Neuronal stem cell (in vitro differentiated cells): ENCODE data around the gene SH3YL1.

Experiments
- DNase-seq: peaks from one replicate; pipeline ENCODE4 v3.0.0-alpha.2; 2013; ENCODE audit warnings: low spot score
- H2AFZ ChIP-seq: one replicate; pipeline ENCODE4 v1.6.1; 2013; ENCODE audit warnings: mild to moderate bottlenecking, low read length, inconsistent platforms
- H2AK5ac ChIP-seq: 2 replicates; pipeline ENCODE4 v1.6.1; 2013; ENCODE audit warnings: low read depth, mild to moderate bottlenecking, inconsistent platforms, low read length, moderate library complexity, mixed read lengths
- H2BK120ac ChIP-seq: 2 replicates; pipeline ENCODE4 v1.6.1; 2013; ENCODE audit warnings: low read depth, mild to moderate bottlenecking, inconsistent platforms, low read length, moderate library complexity, mixed read lengths
- H2BK12ac ChIP-seq: one replicate; pipeline ENCODE4 v1.6.1; 2013; ENCODE audit warnings: low read length, inconsistent platforms
- H2BK15ac ChIP-seq: 2 replicates; pipeline ENCODE4 v1.6.1; 2013; ENCODE audit warnings: mild to moderate bottlenecking, low read length, inconsistent platforms, mixed read lengths
- H2BK5ac ChIP-seq: one replicate; pipeline ENCODE4 v1.6.1; 2013; ENCODE audit warnings: inconsistent platforms, mild to moderate bottlenecking, low read length, moderate library complexity
- H3K14ac ChIP-seq: one replicate; pipeline ENCODE4 v1.6.1; 2013; ENCODE audit warnings: low read length, inconsistent platforms
- H3K18ac ChIP-seq: 2 replicates; pipeline ENCODE4 v1.6.1; 2013; ENCODE audit warnings: low read length, inconsistent platforms
- H3K23ac ChIP-seq: 2 replicates; pipeline ENCODE4 v1.6.1; 2013; ENCODE audit warnings: low read depth, mild to moderate bottlenecking, mixed read lengths, low read length, inconsistent platforms; ENCODE audit not compliant: poor library complexity
- H3K27ac ChIP-seq: replicated peaks from 3 replicates; pipeline ENCODE4 v1.5.1; 2013; ENCODE audit warnings: low read length, inconsistent platforms
- H3K27me3 ChIP-seq, 3 experiments: 2 replicates each; pipeline ENCODE4 v1.6.1; 2013; ENCODE audit warnings: low read length in 3 of 3, mild to moderate bottlenecking in 2 of 3, inconsistent platforms in 1 of 3, low read depth in 1 of 3, mixed read lengths in 1 of 3, moderate library complexity in 1 of 3; ENCODE audit not compliant: control insufficient read depth in 3 of 3, insufficient read depth in 3 of 3
- H3K36me3 ChIP-seq, 2 donors: replicated peaks in 1 of 2; 2 replicates each; pipeline ENCODE4 v1.6.1; 2013; ENCODE audit warnings: low read length in 2 of 2; ENCODE audit not compliant: control insufficient read depth in 2 of 2, insufficient read depth in 2 of 2
- H3K4ac ChIP-seq: 2 replicates; pipeline ENCODE4 v1.6.1; 2013; ENCODE audit warnings: inconsistent platforms, mild to moderate bottlenecking, low read length, moderate library complexity
- H3K4me1 ChIP-seq, 2 donors: 1 replicate in 1 of 2; 2 replicates in 1 of 2; pipeline ENCODE4 v1.6.1; 2013; ENCODE audit warnings: low read length in 2 of 2, low read depth in 1 of 2; ENCODE audit not compliant: control insufficient read depth in 2 of 2, insufficient read depth in 1 of 2
- H3K4me2 ChIP-seq: one replicate; pipeline ENCODE4 v1.6.1; 2013; ENCODE audit warnings: mild to moderate bottlenecking, low read length, inconsistent platforms; ENCODE audit not compliant: insufficient read depth, poor library complexity, severe bottlenecking
- H3K4me3 ChIP-seq, 2 donors: 2 replicates each; pipeline ENCODE4 v1.5.1; 2013; ENCODE audit warnings: low read length in 2 of 2, mild to moderate bottlenecking in 2 of 2, inconsistent platforms in 1 of 2, moderate library complexity in 1 of 2
- H3K79me1 ChIP-seq: one replicate; pipeline ENCODE4 v1.6.1; 2013; ENCODE audit warnings: low read depth, mild to moderate bottlenecking, inconsistent platforms, low read length, moderate library complexity
- H3K9ac ChIP-seq: one replicate; pipeline ENCODE4 v1.6.1; 2013; ENCODE audit warnings: mild to moderate bottlenecking, low read depth, low read length, inconsistent platforms; ENCODE audit not compliant: poor library complexity
- H3K9me3 ChIP-seq, 2 donors: replicated peaks in 1 of 2; 2 replicates each; pipeline versions ENCODE3 to v1.6.1; 2013; ENCODE audit warnings: low read length in 2 of 2, mild to moderate bottlenecking in 2 of 2, inconsistent platforms in 1 of 2, low read depth in 1 of 2, mixed read lengths in 1 of 2, moderate library complexity in 1 of 2; ENCODE audit not compliant: control insufficient read depth in 2 of 2, insufficient read depth in 1 of 2
- H4K8ac ChIP-seq: one replicate; pipeline ENCODE4 v1.6.1; 2013; ENCODE audit warnings: low read depth, mild to moderate bottlenecking, inconsistent platforms, low read length, moderate library complexity
- H4K91ac ChIP-seq: one replicate; pipeline ENCODE4 v1.6.1; 2013; ENCODE audit warnings: low read length, low read depth, mild to moderate bottlenecking, inconsistent platforms; ENCODE audit not compliant: poor library complexity
- WGBS, 2 donors: extraction: QIAGEN DNeasy Blood & Tissue Kit; methylation state at CpG; one replicate each; pipeline ENCODE4 v1.1.7; 2013; ENCODE audit warnings: missing lambda C conversion rate in 2 of 2, mixed read lengths in 1 of 2; ENCODE audit not compliant: insufficient read length in 2 of 2, insufficient replicate concordance in 1 of 2; ENCODE audit errors: extremely low coverage in 2 of 2; 5-methylcytosine and 5-hydroxymethylcytosine counted together

SH3YL1 gene

GRCh38 chr2:238869-239268 lies 25.0 kb downstream of the SH3YL1 start:
- no peak overlapping the region for H3K23ac ChIP-seq
- no CpG with 5 or more reads among the region's 5 CpGs for WGBS, 2 donors
- H2BK12ac ChIP-seq: no peak overlapping the region

GRCh38 chr2:238431-238830 lies 25.4 kb downstream of the SH3YL1 start:
- H2BK5ac ChIP-seq: no peak overlapping the region
- H3K4me1 ChIP-seq: peaks cover 4 to 8% of the 10 kb centered on the region in 2 donors
- no peak overlapping the region for H4K91ac ChIP-seq
- H3K36me3 ChIP-seq: peaks cover 1 to 46% of the 10 kb centered on the region in 2 donors
- H2BK120ac ChIP-seq: no peak overlapping the region
- no peak overlapping the region for H2AFZ ChIP-seq
- H3K79me1 ChIP-seq: no peaks in the 10 kb centered on the region
- H3K4me3 ChIP-seq: no peak overlapping the region
- no peak overlapping the region for H2BK15ac ChIP-seq
- no peak overlapping the region for H3K18ac ChIP-seq
- no peak for DNase-seq
- H3K4me2 ChIP-seq: no peak overlapping the region
- no peak overlapping the region for H2BK12ac ChIP-seq
- no peak overlapping the region for H3K9ac ChIP-seq
- 91% methylated on average over 1 of the region's 3 CpGs; no CpG with 5 or more reads in 1 of the 2 donors for WGBS, 2 donors
- no peak overlapping the region for H3K27ac ChIP-seq
- H3K14ac ChIP-seq: no peak overlapping the region
- no peak overlapping the region for H2AK5ac ChIP-seq
- peaks cover 0 to 19% of the 10 kb centered on the region in 2 donors for H3K9me3 ChIP-seq
- H3K27me3 ChIP-seq: no peaks in the 10 kb centered on the region
- H4K8ac ChIP-seq: no peak overlapping the region
- H3K23ac ChIP-seq: no peak overlapping the region
- no peak overlapping the region for H3K4ac ChIP-seq

More at GRCh38 chr2:238869-239268, 25.0 kb downstream of the SH3YL1 start:
- Histone ChIP-seq H3K27me3 (no peaks in the 10 kb centered on the region), H2BK120ac (no peak overlapping the region), H3K9ac (no peak overlapping the region), H3K27ac (no peak overlapping the region), H3K4me3 (no peak overlapping the region), H3K18ac (no peak overlapping the region), H4K91ac (no peak overlapping the region), H3K4me2 (no peak overlapping the region), H2BK15ac (no peak overlapping the region), H2AFZ (no peak overlapping the region), H4K8ac (no peak overlapping the region), H3K14ac (no peak overlapping the region), H3K9me3 (peaks cover 0 to 19% of the 10 kb centered on the region in 2 donors), H3K4ac (no peak overlapping the region), H2BK5ac (no peak overlapping the region), H3K36me3 (peaks cover 1 to 50% of the 10 kb centered on the region in 2 donors), H2AK5ac (no peak overlapping the region), H3K79me1 (no peaks in the 10 kb centered on the region), H3K4me1 (peaks cover 4 to 8% of the 10 kb centered on the region in 2 donors)
- no peak for DNase-seq

- no peak overlapping the region for H2BK5ac ChIP-seq
- H3K9me3 ChIP-seq: peaks cover 0 to 17% of the 10 kb centered on the region in 2 donors
- H2BK15ac ChIP-seq: no peak overlapping the region
- no peak overlapping the region for H2BK12ac ChIP-seq
- no peak overlapping the region for H2AFZ ChIP-seq
- no peak overlapping the region for H2BK120ac ChIP-seq
- WGBS, 2 donors: no CpG with 5 or more reads among the region's 6 CpGs
- no peak overlapping the region for H3K23ac ChIP-seq
- H4K91ac ChIP-seq: no peak overlapping the region
- H3K4me3 ChIP-seq: no peak overlapping the region
- H3K27me3 ChIP-seq: no peaks in the 10 kb centered on the region
- no peak overlapping the region for H3K4ac ChIP-seq
- peaks cover 7 to 8% of the 10 kb centered on the region in 2 donors for H3K4me1 ChIP-seq
- no peak overlapping the region for H4K8ac ChIP-seq
- peak overlapping the region; percentile 17 for H3K18ac ChIP-seq
- H3K36me3 ChIP-seq: peaks cover 1 to 41% of the 10 kb centered on the region in 2 donors
- no peak overlapping the region for H2AK5ac ChIP-seq
- H3K4me2 ChIP-seq: no peak overlapping the region
- H3K9ac ChIP-seq: no peak overlapping the region
- H3K14ac ChIP-seq: no peak overlapping the region
- no peaks in the 10 kb centered on the region for H3K79me1 ChIP-seq
- H3K27ac ChIP-seq: no peak overlapping the region
- no peak for DNase-seq
Observed at GRCh38 chr2:237878-238277, 26.0 kb downstream of the SH3YL1 start.

- Histone ChIP-seq H3K18ac (no peak overlapping the region), H3K79me1 (no peaks in the 10 kb centered on the region), H3K27me3 (no peaks in the 10 kb centered on the region), H2AFZ (no peak overlapping the region), H4K91ac (no peak overlapping the region), H3K4me2 (no peak overlapping the region), H3K23ac (no peak overlapping the region), H3K14ac (no peak overlapping the region), H2BK15ac (no peak overlapping the region), H2AK5ac (no peak overlapping the region), H4K8ac (no peak overlapping the region), H2BK120ac (no peak overlapping the region), H3K9ac (no peak overlapping the region), H3K27ac (no peak overlapping the region), H3K4me1 (peaks cover 7 to 8% of the 10 kb centered on the region in 2 donors), H3K4me3 (no peak overlapping the region), H3K36me3 (peaks cover 1 to 33% of the 10 kb centered on the region in 2 donors), H3K9me3 (peaks cover 0 to 10% of the 10 kb centered on the region in 2 donors), H2BK12ac (no peak overlapping the region), H2BK5ac (no peak overlapping the region), H3K4ac (no peak overlapping the region)
- no peak for DNase-seq
- WGBS, 2 donors: no CpG with 5 or more reads among the region's 6 CpGs
Observed at GRCh38 chr2:236993-237539, 26.8 kb downstream of the SH3YL1 start.
